HG02798 (cell line): Measurements from ENCODE around the gene TRIM63.

ENCODE experiments used
- ATAC-seq: cut with Tn5 transposase; IDR thresholded peaks from one replicate; pipeline ENCODE4 v1.9.1; 2021; ENCODE audit warnings: mild to moderate bottlenecking; ENCODE audit not compliant: unreplicated experiment, poor library complexity

Gene TRIM63

GRCh38 chr1:26021647-26022403 is 45.6 kb downstream of the TRIM63 start, which contains the start of gene EXTL1:
Gene EXTL1, plus strand, starts transcription at chr1:26021775. Its CDS starts 872 bp downstream, at chr1:26022647.
- ATAC-seq = no peak

- ATAC-seq = no peak
Measured at GRCh38 chr1:26020941-26021646, 46.3 kb downstream of the TRIM63 start.

GRCh38 chr1:26020330-26020768 is 47.1 kb downstream of the TRIM63 start:
- no peak for ATAC-seq

DNA sequence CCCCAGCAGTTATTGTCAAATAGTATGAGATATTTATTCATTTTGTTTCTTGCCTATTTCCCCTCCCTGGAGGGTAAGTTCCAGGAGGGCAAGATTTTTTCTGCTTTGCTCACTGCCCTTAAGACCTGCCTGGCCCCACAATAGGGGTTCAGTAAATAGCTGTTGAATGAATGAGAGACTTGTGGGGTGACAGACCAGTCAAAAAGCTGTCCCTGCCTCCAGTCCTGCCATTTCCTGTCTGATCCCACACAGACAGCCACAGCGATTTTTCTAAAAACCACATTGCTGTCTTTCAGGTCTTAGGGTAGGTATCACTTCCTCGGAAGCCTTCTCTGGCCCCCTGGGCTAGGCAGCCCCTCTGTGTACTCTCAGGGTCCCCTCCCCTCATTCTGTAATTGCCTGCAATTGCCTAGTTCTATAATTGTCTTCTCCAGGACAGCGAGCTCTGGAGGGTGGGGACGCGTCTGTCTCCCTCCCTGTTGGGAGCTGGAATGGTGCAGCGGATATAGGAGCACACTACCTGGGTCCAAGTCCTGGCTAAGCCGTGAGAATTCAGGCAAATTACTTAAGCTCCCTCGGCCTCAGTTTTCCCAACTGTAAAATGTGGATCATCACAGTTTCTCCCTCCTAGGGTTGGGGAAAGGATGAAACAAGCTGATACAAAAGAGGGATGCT is 47.7 kb downstream of the TRIM63 start:
- no peak for ATAC-seq

- ATAC-seq = no peak
Measured at GRCh38 chr1:26017606-26018005, 49.8 kb downstream of the TRIM63 start.

GRCh38 chr1:26016953-26017545 is 50.4 kb downstream of the TRIM63 start:
- ATAC-seq = no peak

GRCh38 chr1:26016258-26016952 is 51.0 kb downstream of the TRIM63 start:
- ATAC-seq = no peak

- no peak for ATAC-seq
Measured at GRCh38 chr1:26015358-26015757, 52.1 kb downstream of the TRIM63 start.

- no peak for ATAC-seq
Measured at GRCh38 chr1:26014179-26014578, 53.3 kb downstream of the TRIM63 start.

DNA sequence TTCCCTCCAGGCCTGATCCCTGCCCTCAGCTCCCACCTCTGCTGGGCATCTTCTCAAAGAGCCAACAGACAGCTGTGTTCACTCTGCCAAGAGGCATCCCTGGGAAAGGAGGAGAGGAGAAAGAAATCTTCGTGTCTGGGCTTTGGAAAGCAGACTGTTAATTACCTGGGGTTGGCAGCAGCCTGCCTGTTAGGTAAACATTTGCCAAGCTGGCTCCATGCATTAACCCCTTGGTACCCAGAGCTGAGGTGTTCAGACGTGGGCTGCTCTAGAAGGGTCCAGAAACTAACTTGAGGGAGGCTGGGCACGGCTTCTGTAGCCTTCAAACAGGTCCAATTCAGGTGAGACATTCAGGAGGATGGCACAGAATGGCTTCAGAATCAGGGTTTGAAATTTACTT is 54.6 kb downstream of the TRIM63 start:
- no peak for ATAC-seq

DNA sequence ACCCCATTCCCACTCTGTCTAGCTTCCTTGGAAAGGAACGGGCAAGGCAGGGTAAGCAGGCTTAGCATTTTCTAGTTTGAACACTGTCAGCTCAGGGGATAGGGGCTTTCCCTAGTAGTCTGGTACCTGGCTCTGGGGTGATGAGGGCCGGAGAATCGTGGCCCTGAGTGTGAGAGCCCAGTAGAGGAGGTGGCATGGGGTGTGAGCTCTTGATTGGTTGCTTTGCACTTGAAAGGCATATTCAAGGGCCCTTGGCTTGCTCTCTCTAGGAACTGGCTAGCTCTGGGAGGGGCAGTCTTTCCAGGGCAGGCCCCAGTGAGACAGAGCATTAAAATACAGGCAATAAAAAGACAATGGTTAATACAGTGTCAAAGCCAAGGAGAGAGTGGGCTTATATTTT is 56.6 kb downstream of the TRIM63 start:
- no peak for ATAC-seq

- no peak for ATAC-seq
Measured at GRCh38 chr1:26009796-26010447, 57.5 kb downstream of the TRIM63 start.

- ATAC-seq = no peak
Measured at GRCh38 chr1:26006710-26007109, 60.7 kb downstream of the TRIM63 start.

- ATAC-seq = no peak
Measured at GRCh38 chr1:26005434-26006105, 61.9 kb downstream of the TRIM63 start.

GRCh38 chr1:26003756-26004155 is 63.7 kb downstream of the TRIM63 start:
- no peak for ATAC-seq

DNA sequence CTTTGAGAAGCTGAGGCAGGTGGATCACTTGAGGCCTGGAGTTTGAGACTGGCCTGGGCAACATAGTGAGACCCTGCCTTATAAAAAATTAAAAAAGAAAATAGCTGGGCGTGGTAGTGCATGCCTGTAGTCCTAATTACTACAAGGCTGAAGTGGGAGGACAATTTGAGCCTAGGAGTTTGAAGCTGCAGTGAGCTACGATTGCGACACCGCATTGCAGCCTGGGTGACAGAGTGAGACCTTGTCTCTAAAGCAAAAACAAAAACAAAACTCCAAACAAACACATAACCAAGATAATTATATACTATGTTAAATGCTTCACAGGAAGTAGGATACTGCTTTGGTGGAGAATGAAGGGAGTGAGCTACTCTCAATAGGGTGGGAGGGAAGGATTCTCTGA is 64.2 kb downstream of the TRIM63 start:
- no peak for ATAC-seq
